A673 (cell line): Measurements from ENCODE around the gene SLC38A8.

Source experiments
- EZH2 ChIP-seq: fragments of 200-600 bp; sonication (generic); IDR thresholded peaks from 2 replicates; pipeline ENCODE4 v1.6.1; 2017; ENCODE audit warnings: borderline replicate concordance, low read depth, mild to moderate bottlenecking, mixed read lengths, antibody characterized with exemption, low read length; ENCODE audit not compliant: poor library complexity, severe bottlenecking
- TF ChIP-seq, protein P1 (sequence below): fragments of 300-800, 200-600 bp; sonication (generic); conservative IDR thresholded peaks from 2 replicates; pipeline ENCODE4 v1.5.1; 2017; ENCODE audit warnings: low read depth, mild to moderate bottlenecking, antibody characterized with exemption, low read length, moderate library complexity, mixed read lengths

DNA sequence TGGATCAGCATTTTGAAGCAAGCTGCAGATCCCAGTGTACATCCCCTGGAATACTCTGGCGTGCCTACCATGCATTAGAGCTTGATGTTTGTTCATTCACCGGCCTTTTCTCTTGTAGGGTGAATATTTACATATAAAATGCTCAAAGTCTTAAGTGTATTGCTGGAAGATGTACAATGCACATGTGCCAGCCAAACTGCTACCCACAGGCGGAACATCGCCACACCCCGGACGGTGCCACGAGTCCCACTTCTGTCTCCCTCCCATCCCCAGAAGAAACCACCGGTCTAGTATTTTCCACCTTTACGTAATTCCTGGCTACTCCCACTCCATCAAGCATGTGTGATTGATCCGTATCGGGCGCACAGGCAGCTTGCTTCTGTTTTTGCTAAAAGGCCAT lies 4.1 kb downstream of the SLC38A8 start:
- TF ChIP-seq, protein P1, sequence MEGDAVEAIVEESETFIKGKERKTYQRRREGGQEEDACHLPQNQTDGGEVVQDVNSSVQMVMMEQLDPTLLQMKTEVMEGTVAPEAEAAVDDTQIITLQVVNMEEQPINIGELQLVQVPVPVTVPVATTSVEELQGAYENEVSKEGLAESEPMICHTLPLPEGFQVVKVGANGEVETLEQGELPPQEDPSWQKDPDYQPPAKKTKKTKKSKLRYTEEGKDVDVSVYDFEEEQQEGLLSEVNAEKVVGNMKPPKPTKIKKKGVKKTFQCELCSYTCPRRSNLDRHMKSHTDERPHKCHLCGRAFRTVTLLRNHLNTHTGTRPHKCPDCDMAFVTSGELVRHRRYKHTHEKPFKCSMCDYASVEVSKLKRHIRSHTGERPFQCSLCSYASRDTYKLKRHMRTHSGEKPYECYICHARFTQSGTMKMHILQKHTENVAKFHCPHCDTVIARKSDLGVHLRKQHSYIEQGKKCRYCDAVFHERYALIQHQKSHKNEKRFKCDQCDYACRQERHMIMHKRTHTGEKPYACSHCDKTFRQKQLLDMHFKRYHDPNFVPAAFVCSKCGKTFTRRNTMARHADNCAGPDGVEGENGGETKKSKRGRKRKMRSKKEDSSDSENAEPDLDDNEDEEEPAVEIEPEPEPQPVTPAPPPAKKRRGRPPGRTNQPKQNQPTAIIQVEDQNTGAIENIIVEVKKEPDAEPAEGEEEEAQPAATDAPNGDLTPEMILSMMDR: no peak
- TF ChIP-seq EZH2: no peak
